A549 (cell line): ENCODE data around the gene FZD10.

Source experiments
- EP300 ChIP-seq, 2 experiments: fragments of >200 bp; sonication (Bioruptor Twin); formaldehyde crosslinking; IDR thresholded peaks; 2 replicates in 1 of 2; 3 replicates in 1 of 2; pipeline ENCODE4 v1.6.1; 2016 to 2017
- JUNB ChIP-seq: fragments of >200 bp; sonication (Bioruptor Twin); formaldehyde crosslinking; IDR thresholded peaks from 2 replicates; pipeline ENCODE4 v1.6.1; 2016
- MAFK ChIP-seq: fragments of 450-650 bp; IDR thresholded peaks from 2 replicates; pipeline ENCODE4 v1.6.1; 2014; ENCODE audit not compliant: partially characterized antibody
- POLR2A ChIP-seq: IDR thresholded peaks from 2 replicates; pipeline ENCODE4 v1.6.1; 2012; ENCODE audit warnings: mild to moderate bottlenecking, low read length
- TF ChIP-seq, protein P1 (sequence below): fragments of >200 bp; sonication (Bioruptor Twin); formaldehyde crosslinking; IDR thresholded peaks from 3 replicates; pipeline ENCODE4 v1.5.1; 2016

DNA sequence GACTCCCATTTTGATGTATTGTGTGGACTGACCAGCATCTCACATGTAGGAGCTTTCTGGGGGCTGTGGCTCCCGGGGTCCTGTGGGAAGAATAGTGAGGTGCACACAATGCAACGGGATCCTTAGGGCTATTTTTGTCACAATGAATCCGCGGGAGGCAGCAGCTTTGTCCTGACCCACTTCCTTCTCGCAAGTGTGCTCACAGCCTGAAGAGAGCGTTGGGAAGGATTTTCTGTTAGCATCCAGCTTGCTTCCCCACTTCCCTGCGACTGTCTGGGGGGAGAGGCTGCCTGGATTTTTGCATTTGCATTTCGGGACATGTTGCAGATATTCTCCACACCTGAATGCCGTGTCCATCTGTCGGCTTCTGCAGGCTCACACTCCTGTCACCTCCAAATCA is 31.9 kb downstream of the FZD10 start:
- TF ChIP-seq, protein P1, sequence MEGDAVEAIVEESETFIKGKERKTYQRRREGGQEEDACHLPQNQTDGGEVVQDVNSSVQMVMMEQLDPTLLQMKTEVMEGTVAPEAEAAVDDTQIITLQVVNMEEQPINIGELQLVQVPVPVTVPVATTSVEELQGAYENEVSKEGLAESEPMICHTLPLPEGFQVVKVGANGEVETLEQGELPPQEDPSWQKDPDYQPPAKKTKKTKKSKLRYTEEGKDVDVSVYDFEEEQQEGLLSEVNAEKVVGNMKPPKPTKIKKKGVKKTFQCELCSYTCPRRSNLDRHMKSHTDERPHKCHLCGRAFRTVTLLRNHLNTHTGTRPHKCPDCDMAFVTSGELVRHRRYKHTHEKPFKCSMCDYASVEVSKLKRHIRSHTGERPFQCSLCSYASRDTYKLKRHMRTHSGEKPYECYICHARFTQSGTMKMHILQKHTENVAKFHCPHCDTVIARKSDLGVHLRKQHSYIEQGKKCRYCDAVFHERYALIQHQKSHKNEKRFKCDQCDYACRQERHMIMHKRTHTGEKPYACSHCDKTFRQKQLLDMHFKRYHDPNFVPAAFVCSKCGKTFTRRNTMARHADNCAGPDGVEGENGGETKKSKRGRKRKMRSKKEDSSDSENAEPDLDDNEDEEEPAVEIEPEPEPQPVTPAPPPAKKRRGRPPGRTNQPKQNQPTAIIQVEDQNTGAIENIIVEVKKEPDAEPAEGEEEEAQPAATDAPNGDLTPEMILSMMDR: no peak
- TF ChIP-seq JUNB (no peak), EP300 (IDR thresholded peaks at IDR 0.05) (no peak), MAFK (no peak), POLR2A (no peak)
